Activated T-helper 17 cell treated with anti-CD3 and anti-CD28 coated beads, Interleukin-2, amount 50 U/mL, for 72 hours (primary cell): ENCODE data around the gene SPTBN5. TPM values are rescaled to one million over a fixed set of nuclear protein-coding genes. Genes with fewer than 3 reads are reported as not detected.
A peak's percentile ranks its signal among the peaks of the same experiment; 100 is the strongest.

ENCODE experiments used
- ATAC-seq: fragments of 150-1000 bp; cut with Tn5 transposase; replicated peaks from 2 replicates; pipeline ENCODE4 v1.10.0; 2021; ENCODE audit warnings: mild to moderate bottlenecking, moderate library complexity
- H3K27ac Mint-ChIP-seq: one replicate; pipeline ENCODE4 v1.8.0; 2022; ENCODE audit warnings: mixed read lengths
- H3K27me3 Mint-ChIP-seq: one replicate; pipeline ENCODE4 v1.8.0; 2022; ENCODE audit warnings: mixed read lengths
- H3K36me3 Mint-ChIP-seq: one replicate; pipeline ENCODE4 v1.8.0; 2022; ENCODE audit warnings: low read depth, mild to moderate bottlenecking, mixed read lengths
- H3K4me1 Mint-ChIP-seq: one replicate; pipeline ENCODE4 v1.8.0; 2022; ENCODE audit warnings: mixed read lengths
- H3K4me3 Mint-ChIP-seq: one replicate; pipeline ENCODE4 v1.8.0; 2022; ENCODE audit warnings: mild to moderate bottlenecking, mixed read lengths
- H3K9me3 Mint-ChIP-seq: one replicate; pipeline ENCODE4 v1.8.0; 2022; ENCODE audit warnings: mixed read lengths
- total RNA-seq, 2 donors: library from RNA; stranded (reverse); gene quantifications; one replicate each; pipeline ENCODE4 v1.2.3, GENCODE V29; 2022

Gene SPTBN5
- total RNA-seq, result 1 to 10 TPM; 2.4 to 4.9 TPM

DNA sequence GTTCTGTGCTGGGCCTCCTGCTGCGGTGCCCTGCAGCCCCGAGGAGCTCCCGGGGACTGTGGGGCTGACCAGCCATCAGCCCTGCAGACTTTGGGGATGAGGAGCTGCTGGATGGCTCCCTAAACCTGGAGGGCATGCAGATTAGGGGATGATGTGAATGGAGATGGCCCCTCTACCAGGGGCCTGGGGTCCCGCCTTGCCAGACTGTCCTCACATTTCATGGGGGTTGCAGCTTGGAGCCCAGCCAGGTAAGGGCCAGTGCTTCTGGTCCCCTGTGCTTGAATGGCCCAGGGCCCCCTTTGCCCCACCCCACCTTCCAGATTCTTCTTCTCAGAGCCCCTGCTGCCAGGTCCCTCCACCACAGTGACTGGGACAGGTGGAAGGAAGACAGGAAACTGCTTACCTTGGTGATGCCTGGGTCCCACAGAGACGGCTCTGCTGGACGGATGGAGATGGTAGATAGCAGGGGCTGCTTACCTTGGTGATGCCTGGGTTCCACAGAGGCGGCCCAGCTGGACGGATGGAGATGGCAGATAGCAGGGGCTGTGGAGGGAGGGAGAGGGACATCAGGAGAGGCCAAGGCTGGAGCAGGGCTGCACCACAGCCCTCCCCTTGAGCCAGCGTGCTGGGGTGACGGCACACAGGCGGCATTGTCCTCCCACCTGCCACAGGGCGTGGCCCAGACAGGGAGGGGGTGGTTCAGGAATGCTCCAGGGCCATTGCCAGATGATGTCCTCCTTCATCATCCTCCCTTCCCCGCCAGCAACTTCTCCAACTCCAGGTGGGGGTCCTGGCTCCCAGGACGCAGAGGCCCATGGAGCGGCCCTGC is at the start of gene SPTBN5:
Gene SPTBN5, minus strand, starts transcription at position 632 of the 829 bp plus-strand sequence. Its CDS starts 556 bp downstream, at position 76.
- Mint-ChIP-seq H3K36me3 (peaks cover 16% of the 10 kb centered on the region), H3K27ac (peak within 1 kb of the TSS; percentile 87), H3K9me3 (no peaks in the 10 kb centered on the region), H3K4me3 (peak within 1 kb of the TSS; percentile 55), H3K4me1 (peaks cover 13% of the 10 kb centered on the region), H3K27me3 (no peaks in the 10 kb centered on the region)
- no peak for ATAC-seq

DNA sequence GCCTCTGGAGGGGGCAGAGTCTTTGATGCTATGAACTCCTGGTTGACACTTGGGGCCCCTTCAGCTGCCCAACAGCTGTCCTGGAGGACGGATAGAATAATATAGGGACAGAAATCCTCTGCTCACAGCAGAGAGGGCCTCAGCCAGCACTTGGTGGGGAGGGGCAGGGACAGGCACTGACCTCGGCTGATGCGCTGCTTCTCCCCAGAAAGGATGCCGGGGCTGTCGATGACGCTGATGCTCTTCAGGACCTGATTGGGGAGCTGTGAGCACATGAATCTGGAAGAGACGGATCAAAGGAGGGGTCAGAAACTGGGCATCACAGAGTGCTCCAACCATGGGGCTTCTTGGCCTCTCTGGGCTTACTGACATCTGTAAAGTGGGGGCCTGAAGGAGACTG is 49.0 kb upstream of the SPTBN5 start:
- no peaks in the 10 kb centered on the region for H3K9me3 Mint-ChIP-seq
- H3K27ac Mint-ChIP-seq, result peak overlapping the region; percentile 34
- peaks cover 82% of the 10 kb centered on the region for H3K36me3 Mint-ChIP-seq
- no peak overlapping the region for H3K4me3 Mint-ChIP-seq
- no peak for ATAC-seq
- peaks cover 18% of the 10 kb centered on the region for H3K4me1 Mint-ChIP-seq
- H3K27me3 Mint-ChIP-seq, result no peaks in the 10 kb centered on the region

DNA sequence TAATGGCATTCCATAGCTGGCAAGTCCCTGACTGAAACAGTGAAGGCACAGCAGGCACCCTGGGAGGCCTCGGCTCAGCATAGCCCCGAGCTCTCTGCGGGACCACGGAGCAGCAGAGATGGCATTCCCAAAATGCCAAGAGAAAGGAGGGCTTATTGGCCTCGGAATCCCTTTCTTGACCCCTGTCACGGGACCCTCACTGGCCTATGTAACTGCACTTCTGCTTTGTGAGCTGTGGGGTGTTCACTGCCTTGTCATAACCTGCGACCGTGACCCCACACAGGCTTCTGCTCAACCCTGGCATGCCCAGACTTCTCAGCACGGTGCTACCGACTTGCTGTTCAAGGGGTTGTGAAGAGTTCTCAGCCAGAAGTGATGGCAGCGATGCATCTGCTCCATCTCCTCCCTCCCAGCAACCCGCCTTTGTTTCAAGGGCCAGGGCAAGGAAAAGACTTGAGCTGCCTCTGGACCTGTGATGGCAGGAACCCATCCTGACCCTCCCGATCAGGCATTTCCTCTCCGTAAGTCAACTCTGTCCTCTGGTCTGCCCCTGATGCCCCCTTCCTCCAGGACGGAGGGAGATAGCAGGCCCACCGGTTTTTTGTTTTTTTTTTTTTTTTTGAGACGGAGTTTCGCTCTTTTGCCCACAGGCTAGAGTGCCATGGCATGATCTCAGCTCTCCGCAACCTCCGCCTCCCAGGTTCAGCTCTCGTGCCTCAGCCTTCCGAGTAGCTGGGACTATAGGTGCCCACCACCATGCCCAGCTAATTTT is 48.0 kb upstream of the SPTBN5 start:
- Mint-ChIP-seq H3K27ac (peak overlapping the region; percentile 34), H3K4me3 (no peak overlapping the region), H3K9me3 (no peaks in the 10 kb centered on the region), H3K4me1 (peaks cover 28% of the 10 kb centered on the region), H3K36me3 (peaks cover 86% of the 10 kb centered on the region), H3K27me3 (no peaks in the 10 kb centered on the region)
- ATAC-seq, result no peak

DNA sequence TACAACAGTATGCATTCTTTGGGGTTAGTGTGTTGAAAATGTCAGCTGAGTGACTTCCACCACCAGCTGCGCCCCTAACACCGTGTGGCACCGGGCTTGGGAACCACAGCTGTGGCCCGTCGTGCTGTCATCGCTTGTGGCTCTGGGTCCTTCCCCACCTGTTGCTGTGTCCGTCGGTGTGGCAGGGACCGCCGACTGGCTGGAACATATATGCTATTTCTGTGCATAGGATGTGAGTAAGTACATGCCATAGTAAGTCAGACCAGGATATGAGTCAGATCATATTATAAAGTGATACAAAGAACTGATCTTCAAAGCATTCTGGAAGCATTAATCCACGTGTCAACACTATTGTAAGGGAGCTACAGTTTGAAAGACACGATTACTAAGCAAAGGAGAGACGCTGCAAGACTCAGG is 46.6 kb upstream of the SPTBN5 start:
- peak overlapping the region; percentile 69 for H3K4me3 Mint-ChIP-seq
- ATAC-seq, result peak; percentile 79

DNA sequence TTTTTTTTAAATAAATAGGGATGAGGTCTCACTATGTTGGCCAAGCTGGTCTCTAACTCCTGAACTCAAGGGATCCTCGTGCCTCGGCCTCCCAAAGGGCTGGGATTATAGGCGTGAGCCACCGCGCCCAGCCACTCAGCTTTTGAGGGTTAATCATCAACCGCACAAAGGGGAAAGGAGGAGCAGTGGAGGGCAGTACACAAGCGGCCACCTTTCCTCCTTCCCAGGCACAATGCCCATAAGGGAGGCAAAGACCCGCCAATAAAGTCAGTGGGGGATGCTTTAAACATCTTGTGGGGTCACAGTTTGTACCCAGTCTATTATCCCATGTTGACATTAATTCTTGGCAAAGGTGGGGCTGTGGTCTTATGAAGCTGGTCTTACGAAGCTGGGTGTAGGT is 46.1 kb upstream of the SPTBN5 start:
- peaks cover 41% of the 10 kb centered on the region for H3K4me1 Mint-ChIP-seq
- ATAC-seq, result no peak
- H3K9me3 Mint-ChIP-seq, result no peaks in the 10 kb centered on the region
- peak overlapping the region; percentile 94 for H3K27ac Mint-ChIP-seq
- peak overlapping the region; percentile 69 for H3K4me3 Mint-ChIP-seq
- peaks cover 92% of the 10 kb centered on the region for H3K36me3 Mint-ChIP-seq
- no peaks in the 10 kb centered on the region for H3K27me3 Mint-ChIP-seq

More for the DNA sequence above, 46.6 kb upstream of the SPTBN5 start:
- Mint-ChIP-seq H3K9me3 (no peaks in the 10 kb centered on the region), H3K27ac (peak overlapping the region; percentile 94), H3K4me1 (peaks cover 41% of the 10 kb centered on the region), H3K36me3 (peaks cover 92% of the 10 kb centered on the region), H3K27me3 (no peaks in the 10 kb centered on the region)

DNA sequence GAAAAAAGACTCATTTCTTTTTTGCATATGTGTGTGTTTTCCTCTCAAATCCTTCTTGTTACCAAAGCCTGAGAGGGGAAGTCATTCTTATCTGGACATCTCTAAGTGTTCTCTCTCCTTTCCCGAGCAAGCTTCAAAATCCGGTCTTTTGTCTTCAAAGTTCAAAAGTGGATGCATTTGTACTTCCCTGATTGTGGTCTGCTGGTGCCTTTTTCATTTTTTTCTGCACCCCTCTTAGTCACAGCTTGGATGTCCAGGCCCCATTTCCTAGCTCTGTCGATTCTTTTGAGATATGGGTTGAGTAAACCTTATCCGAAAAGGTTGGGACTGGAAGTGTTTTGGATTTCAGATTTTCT is 43.7 kb upstream of the SPTBN5 start:
- no peak for ATAC-seq
- H3K36me3 Mint-ChIP-seq, result peaks cover 86% of the 10 kb centered on the region

DNA sequence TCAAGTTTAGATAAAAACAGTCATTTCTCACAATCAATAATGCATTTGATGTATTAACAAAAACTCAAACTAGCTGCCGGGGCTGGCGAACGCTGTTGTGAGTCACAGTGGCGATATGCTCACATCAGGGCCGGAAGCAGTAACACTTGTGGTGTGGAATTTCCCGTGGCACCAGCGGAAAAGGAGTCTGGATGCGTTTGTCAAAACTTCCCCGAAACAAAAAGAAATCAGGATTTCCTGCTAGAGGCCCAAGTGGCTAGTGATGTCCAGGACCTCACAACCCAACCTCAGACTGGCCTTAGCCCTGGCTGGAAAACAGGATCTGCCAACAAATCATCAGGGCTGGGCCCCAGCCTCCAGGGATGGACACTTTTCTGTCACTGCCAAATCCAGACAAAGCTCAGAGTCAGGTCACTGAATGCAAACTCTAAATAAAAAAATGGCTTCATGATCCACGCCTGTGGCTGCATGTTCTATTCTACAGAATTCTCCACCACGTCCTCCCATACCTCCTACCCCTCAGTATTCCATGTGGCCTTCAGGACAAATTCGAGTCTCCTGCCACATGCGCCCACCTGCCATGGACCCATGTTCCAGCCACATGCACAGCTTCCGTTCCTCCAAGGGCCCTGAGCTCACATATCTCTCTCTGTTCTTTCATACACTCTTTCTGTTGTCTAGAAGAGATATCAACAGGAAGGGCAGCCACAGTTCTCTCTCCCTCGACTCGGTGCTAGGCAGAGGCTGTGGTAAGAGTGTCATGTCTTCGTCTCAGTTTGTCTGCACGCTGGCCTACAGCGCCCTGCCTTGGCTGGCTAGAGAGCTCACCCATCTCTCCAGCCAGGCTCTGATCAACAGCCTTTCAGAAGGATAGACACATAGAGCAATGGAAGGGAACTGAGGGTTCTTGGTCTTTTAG is 43.1 kb upstream of the SPTBN5 start:
- H3K9me3 Mint-ChIP-seq, result no peaks in the 10 kb centered on the region
- H3K36me3 Mint-ChIP-seq, result peaks cover 86% of the 10 kb centered on the region
- H3K27me3 Mint-ChIP-seq, result no peaks in the 10 kb centered on the region
- peak; percentile 64 for ATAC-seq
- peak overlapping the region; percentile 76 for H3K4me3 Mint-ChIP-seq
- H3K4me1 Mint-ChIP-seq, result peaks cover 48% of the 10 kb centered on the region
- peak overlapping the region; percentile 95 for H3K27ac Mint-ChIP-seq

More for the DNA sequence above, 43.7 kb upstream of the SPTBN5 start:
- Mint-ChIP-seq H3K4me1 (peaks cover 48% of the 10 kb centered on the region), H3K27ac (peak overlapping the region; percentile 95), H3K27me3 (no peaks in the 10 kb centered on the region), H3K4me3 (peak overlapping the region; percentile 76), H3K9me3 (no peaks in the 10 kb centered on the region)

DNA sequence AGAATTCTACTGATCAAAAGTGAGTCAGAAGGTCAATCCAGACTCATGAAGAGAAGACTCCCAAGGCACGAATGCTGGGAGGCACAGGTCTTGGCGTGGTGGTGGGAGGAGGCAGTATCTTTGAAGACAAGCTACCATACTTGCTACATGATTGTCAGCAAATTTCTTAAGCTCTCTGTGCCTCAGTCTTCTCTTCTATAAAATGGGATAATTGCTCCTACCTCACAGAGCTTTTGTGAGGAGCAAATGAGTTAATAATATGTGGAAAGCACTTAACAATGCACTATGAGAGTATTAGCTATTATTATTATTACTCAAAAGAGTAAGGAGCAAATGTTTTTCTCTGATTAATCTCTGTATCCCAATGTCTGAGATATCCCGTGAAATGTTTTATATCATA is 42.3 kb upstream of the SPTBN5 start:
- ATAC-seq, result no peak
- Mint-ChIP-seq H3K36me3 (peaks cover 81% of the 10 kb centered on the region), H3K4me1 (peaks cover 47% of the 10 kb centered on the region), H3K9me3 (no peaks in the 10 kb centered on the region), H3K27me3 (no peaks in the 10 kb centered on the region), H3K4me3 (peak overlapping the region; percentile 76), H3K27ac (peak overlapping the region; percentile 95)

DNA sequence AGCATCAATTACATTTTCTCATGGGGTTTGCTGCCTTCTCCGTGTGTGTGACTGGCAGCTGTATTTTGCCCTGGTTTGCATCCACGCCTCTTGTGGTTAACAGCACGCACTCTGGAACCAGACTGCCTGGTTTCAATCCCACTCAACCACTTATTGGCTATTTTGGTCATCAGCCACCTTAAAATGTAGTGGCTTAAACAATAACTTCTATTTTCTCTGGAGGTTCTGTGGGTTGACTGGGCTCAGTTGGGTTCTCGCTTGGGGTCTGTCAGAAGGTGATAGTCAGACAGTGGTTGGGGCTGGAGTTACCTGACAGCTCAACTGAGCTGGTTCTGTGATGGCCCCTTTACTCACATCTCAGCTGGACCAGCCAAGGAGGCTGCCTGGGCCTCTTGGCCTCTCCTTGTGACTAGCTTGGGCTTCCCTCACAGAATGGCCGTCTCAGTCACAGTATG is 41.7 kb upstream of the SPTBN5 start:
- no peaks in the 10 kb centered on the region for H3K27me3 Mint-ChIP-seq
- peak overlapping the region; percentile 76 for H3K4me3 Mint-ChIP-seq
- H3K36me3 Mint-ChIP-seq, result peaks cover 76% of the 10 kb centered on the region
- peak; percentile 21 for ATAC-seq
- H3K4me1 Mint-ChIP-seq, result peaks cover 42% of the 10 kb centered on the region
- H3K9me3 Mint-ChIP-seq, result no peaks in the 10 kb centered on the region
- peak overlapping the region; percentile 95 for H3K27ac Mint-ChIP-seq

DNA sequence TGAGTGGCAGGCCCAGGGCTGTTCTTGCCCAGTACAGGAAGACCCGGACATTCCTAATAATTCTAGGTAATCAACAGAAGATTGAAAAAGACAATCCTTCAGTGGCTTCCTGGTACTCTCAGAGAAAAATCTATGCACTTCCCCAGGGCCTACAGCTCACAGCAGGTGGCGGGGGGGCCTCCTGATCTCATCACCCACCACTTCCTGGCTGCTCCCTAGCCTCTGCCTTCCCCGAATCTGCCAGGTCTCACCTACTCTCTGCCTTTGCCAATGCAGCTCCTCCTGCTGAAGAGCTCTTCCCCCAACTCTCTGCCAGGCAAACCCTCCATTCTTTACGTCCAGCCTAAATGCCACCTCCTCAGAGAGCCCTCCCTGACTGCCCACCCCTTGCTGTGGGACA is 41.0 kb upstream of the SPTBN5 start:
- H3K4me3 Mint-ChIP-seq, result peak overlapping the region; percentile 76
- H3K27me3 Mint-ChIP-seq, result no peaks in the 10 kb centered on the region
- peak; percentile 55 for ATAC-seq
- H3K9me3 Mint-ChIP-seq, result no peaks in the 10 kb centered on the region
- H3K4me1 Mint-ChIP-seq, result peaks cover 37% of the 10 kb centered on the region
- H3K36me3 Mint-ChIP-seq, result peaks cover 74% of the 10 kb centered on the region
- H3K27ac Mint-ChIP-seq, result peak overlapping the region; percentile 95

DNA sequence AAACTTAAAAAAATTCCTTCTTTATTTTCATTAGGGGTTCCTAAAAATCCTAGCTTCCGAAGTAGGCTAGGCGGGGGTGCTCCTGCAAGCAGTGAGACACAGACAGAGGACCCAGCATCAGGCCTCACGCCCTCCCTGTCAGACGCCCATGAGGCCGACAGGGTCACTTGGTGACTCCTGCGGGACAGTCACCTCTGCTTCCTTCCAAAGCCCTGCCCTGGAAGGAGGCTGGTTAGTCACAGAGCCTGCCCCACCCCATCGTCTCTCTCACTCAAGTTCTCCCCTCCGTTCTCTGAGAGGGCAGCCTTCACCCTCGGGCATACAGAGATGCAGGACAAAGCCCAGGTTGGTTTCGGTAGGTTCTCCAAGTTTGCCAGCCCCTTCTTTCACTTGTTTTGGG is 39.9 kb upstream of the SPTBN5 start:
- H3K9me3 Mint-ChIP-seq, result no peaks in the 10 kb centered on the region
- no peak for ATAC-seq
- H3K27me3 Mint-ChIP-seq, result no peaks in the 10 kb centered on the region
- H3K4me1 Mint-ChIP-seq, result peaks cover 40% of the 10 kb centered on the region
- peak overlapping the region; percentile 95 for H3K27ac Mint-ChIP-seq
- H3K4me3 Mint-ChIP-seq, result no peak overlapping the region
- peaks cover 77% of the 10 kb centered on the region for H3K36me3 Mint-ChIP-seq

DNA sequence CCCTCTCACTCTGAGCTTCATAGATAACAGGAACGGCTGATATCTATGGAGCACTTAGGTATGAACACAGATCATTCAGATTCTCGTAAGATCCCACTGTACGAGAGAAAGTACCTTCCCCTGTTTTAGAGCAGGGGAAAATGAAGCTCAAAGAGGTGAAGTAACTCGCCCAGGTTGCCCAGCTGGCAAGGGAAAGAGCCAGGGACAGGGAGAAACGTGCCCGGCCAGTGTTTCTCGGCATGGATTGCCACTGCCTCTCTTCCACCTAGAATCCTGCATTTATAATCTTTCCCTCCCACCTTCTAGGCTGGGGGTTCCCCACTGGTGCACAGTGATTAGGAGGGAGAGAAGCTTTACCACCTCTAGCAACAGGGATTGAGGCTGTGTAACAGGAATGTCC is 39.5 kb upstream of the SPTBN5 start:
- Mint-ChIP-seq H3K27me3 (no peaks in the 10 kb centered on the region), H3K36me3 (peaks cover 77% of the 10 kb centered on the region), H3K4me1 (peaks cover 40% of the 10 kb centered on the region), H3K9me3 (no peaks in the 10 kb centered on the region), H3K27ac (peak overlapping the region; percentile 95), H3K4me3 (no peak overlapping the region)
- no peak for ATAC-seq

DNA sequence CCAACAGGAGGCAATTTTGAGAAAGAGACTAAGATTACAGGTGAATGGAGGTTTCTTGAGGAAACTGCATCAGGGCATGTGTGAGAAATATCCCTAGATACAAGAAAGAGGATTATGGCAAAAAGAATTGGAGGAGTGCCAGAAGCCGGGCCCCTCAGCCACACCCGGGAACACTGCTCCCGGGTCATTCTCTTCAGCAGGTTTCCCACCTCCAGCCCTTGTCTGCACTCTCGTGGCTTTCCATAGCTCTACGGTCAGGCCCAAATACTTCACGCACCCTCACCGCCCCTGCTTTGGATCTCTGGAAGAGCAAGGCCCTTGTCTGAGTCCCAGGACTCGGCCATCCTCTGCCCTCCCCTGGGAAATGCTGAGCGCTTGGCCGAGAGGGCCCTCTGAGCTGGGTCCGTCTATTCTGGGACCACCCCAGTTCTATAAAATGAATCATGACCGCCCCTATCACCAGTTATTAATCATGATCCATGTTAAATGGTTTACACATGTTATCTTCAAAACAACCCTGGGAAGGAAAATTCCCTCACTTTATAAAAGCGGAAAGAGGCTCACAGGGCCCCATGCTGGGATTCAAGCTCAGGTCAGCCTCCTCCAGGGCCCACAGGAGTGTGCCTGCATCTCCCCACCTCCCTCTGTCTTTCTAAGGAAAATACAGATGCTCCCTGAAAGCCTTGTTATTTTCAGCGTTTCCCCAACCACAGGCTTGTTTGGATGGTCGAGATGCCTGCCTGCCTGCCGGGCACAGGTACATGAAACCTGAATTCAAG is 38.8 kb upstream of the SPTBN5 start:
- peaks cover 77% of the 10 kb centered on the region for H3K36me3 Mint-ChIP-seq
- ATAC-seq, result no peak
- peaks cover 38% of the 10 kb centered on the region for H3K4me1 Mint-ChIP-seq
- no peak overlapping the region for H3K4me3 Mint-ChIP-seq
- H3K27ac Mint-ChIP-seq, result peak overlapping the region; percentile 95
- H3K9me3 Mint-ChIP-seq, result no peaks in the 10 kb centered on the region
- no peaks in the 10 kb centered on the region for H3K27me3 Mint-ChIP-seq
